HUES64 (cell line): Measurements from ENCODE around the gene NACC2. TPM values are rescaled to one million over a fixed set of nuclear protein-coding genes. Genes with fewer than 3 reads are reported as not detected.

ENCODE experiments used
- H3K27ac ChIP-seq: 2 replicates; pipeline ENCODE4 v1.7.0; 2013; ENCODE audit warnings: low read depth, low read length, inconsistent platforms
- H3K27me3 ChIP-seq: 2 replicates; pipeline ENCODE4 v1.6.1; 2013; ENCODE audit warnings: mild to moderate bottlenecking, low read length; ENCODE audit not compliant: insufficient read depth
- H3K36me3 ChIP-seq: 2 replicates; pipeline ENCODE4 v1.6.1; 2013; ENCODE audit warnings: mild to moderate bottlenecking, low read length; ENCODE audit not compliant: insufficient read depth
- H3K4me1 ChIP-seq: 2 replicates; pipeline ENCODE4 v1.6.1; 2013; ENCODE audit warnings: mild to moderate bottlenecking, low read length, moderate library complexity; ENCODE audit not compliant: insufficient read depth
- H3K4me3 ChIP-seq: 2 replicates; pipeline ENCODE4 v1.5.1; 2013; ENCODE audit warnings: mild to moderate bottlenecking, low read length, moderate library complexity
- H3K9ac ChIP-seq: 2 replicates; pipeline ENCODE4 v1.6.1; 2013; ENCODE audit warnings: mild to moderate bottlenecking, low read depth, low read length
- H3K9me3 ChIP-seq: 2 replicates; pipeline ENCODE4 v1.6.1; 2013; ENCODE audit warnings: low read depth, low read length; ENCODE audit not compliant: insufficient read depth
- WGBS: fragments of 150-250, 120-280 bp; methylation state at CpG from one replicate; pipeline ENCODE4 v1.1.7; 2013; ENCODE audit warnings: missing lambda C conversion rate; 5-methylcytosine and 5-hydroxymethylcytosine counted together
- polyA plus RNA-seq, 2 experiments: library from polyadenylated mRNA; stranded (reverse); fragments of 50-300 nt; gene quantifications; one replicate each; pipeline ENCODE4 v1.2.3, GENCODE V29; 2013

The NACC2 gene, protein sequence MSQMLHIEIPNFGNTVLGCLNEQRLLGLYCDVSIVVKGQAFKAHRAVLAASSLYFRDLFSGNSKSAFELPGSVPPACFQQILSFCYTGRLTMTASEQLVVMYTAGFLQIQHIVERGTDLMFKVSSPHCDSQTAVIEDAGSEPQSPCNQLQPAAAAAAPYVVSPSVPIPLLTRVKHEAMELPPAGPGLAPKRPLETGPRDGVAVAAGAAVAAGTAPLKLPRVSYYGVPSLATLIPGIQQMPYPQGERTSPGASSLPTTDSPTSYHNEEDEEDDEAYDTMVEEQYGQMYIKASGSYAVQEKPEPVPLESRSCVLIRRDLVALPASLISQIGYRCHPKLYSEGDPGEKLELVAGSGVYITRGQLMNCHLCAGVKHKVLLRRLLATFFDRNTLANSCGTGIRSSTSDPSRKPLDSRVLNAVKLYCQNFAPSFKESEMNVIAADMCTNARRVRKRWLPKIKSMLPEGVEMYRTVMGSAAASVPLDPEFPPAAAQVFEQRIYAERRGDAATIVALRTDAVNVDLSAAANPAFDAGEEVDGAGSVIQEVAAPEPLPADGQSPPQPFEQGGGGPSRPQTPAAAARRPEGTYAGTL
- 6.4 TPM for polyA plus RNA-seq (2013, experiment 1 of 2)
- 7.7 TPM for polyA plus RNA-seq (2013, experiment 2 of 2)

DNA sequence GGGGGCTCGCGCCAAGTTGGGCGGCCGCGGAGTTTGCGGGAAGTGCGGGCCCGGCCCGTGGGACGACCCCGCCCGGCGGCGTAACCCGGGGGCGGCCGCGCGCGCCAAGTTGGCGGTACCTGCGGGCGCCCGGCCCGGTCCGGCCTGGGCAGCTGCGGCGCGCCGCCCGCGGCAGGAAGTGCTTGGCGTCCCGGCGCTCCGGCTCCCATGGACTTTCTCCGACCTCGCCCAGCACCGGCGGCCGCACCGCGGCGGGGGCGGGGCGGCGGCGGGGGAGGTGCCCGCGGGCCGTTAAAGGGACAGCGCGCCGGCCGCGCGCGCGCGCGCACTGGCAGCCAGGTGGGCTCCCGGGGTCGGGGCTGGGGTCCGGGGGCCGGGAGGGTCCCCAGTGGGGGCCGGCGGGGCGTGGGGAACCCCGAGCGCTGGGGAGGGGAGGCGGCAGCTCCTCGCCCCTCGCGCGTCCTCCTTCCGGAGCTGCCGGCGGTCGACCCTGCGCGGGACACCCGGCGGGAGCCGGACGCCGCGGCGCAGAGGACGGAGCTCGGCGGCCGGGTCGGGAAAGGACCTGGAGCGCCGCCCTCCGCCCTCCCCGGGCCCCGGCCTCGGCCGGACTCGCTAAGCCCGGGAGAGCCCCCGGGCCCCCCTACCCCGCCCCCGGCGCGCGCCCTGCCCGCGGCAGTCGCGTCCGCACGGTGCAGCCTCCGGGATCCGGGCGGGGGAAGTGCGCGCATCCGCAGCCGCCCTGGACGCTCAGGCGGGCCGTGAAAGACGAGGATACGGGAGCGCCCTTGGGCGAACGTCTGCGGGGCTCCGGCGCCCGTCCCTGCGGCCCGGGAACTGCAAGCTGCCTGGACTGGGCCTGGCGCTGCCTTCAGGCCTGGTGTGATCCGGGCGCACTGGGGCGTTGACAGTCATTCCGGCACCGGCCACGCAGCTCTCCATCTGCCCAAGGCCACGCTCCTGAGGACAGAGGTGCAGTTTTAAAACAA lies at the start of gene NACC2:
Gene NACC2, minus strand, starts transcription at position 220 of the 989 bp plus-strand sequence. CDS start 44,768 bp downstream, outside the sequence.
- peak within 1 kb of the TSS; percentile 63 for H3K4me3 ChIP-seq
- no peaks in the 10 kb centered on the region for H3K9me3 ChIP-seq
- H3K27me3 ChIP-seq, result peaks cover 23% of the 10 kb centered on the region
- 3% methylated on average over 143 of the region's 143 CpGs for WGBS
- no peak within 1 kb of the TSS for H3K27ac ChIP-seq
- peaks cover 26% of the 10 kb centered on the region for H3K4me1 ChIP-seq
- H3K9ac ChIP-seq, result peak within 1 kb of the TSS; percentile 55
- H3K36me3 ChIP-seq, result no peaks in the 10 kb centered on the region

DNA sequence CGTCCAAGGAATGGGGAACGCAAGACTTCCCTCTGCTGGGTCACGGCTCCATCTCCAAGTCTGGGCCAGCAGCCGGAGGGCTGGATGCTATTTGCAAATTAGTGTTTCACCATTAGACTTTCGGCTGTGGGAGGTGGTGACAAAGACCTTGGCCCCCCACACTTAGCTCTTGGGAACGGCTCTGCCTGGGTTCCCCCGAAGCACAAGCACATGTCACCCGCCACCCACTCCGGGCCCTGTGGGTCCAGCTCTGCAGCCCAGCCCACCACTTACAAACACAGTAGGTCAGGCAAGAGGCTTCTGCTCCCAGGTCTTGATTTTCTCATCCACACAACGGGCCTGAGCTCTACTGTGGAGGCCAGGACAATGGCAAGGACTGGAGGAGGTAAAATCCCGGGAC lies 49.4 kb upstream of the NACC2 start:
- 94% methylated on average over 11 of the region's 11 CpGs for WGBS

DNA sequence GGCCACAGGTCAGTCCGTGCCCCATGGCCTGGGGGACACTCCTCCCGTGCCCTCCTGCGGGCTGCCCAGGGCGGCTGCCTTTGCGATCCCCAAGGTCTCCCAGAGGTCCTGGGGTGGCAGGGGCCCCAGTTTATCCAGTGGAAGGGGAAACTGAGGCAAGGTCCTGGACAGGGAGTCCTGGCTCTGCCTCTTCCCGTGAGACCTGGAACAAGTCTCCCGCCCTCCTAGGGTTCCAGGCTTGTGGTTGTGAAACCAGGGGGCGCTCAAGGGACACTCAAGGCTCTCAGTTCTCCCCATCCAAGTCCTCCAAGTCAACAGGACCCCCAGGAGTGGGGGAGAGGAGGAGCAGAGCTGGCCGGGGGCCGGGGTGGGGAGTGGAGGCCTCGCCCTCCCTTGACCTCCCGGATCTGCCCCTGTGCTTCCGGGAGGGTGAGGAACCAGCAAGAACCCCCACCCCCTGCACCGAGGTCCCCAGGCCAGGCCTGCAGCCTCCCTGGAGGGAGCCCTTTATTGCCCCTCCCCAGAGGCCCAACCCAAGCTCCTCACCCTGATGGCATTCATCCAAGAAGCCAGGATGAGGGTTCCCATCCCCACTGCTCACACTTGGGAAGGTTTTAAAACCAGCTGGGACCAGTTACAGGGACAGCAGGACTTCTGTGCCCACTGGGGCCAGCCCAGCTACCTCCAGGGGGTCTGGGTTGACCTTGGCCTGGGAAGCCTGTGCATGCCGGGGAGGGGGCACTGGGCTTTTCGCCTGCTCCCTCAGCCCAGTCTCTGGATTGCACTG lies 48.3 kb upstream of the NACC2 start:
- Histone ChIP-seq H3K27me3 (no peaks in the 10 kb centered on the region), H3K9ac (no peak overlapping the region), H3K9me3 (no peaks in the 10 kb centered on the region), H3K27ac (no peak overlapping the region), H3K4me3 (no peak overlapping the region), H3K4me1 (0 out of 2 replicates have a peak, but pooled peaks cover 5% of the 10 kb centered on the region), H3K36me3 (no peaks in the 10 kb centered on the region)
- 47% methylated on average over 15 of the region's 16 CpGs for WGBS

More for the DNA sequence above, 49.4 kb upstream of the NACC2 start:
- no peak overlapping the region for H3K27ac ChIP-seq
- 0 out of 2 replicates have a peak, but pooled peaks cover 1% of the 10 kb centered on the region for H3K27me3 ChIP-seq
- no peaks in the 10 kb centered on the region for H3K9me3 ChIP-seq
- no peaks in the 10 kb centered on the region for H3K36me3 ChIP-seq
- H3K4me3 ChIP-seq, result no peak overlapping the region
- 0 out of 2 replicates have a peak, but pooled peaks cover 5% of the 10 kb centered on the region for H3K4me1 ChIP-seq
- no peak overlapping the region for H3K9ac ChIP-seq

DNA sequence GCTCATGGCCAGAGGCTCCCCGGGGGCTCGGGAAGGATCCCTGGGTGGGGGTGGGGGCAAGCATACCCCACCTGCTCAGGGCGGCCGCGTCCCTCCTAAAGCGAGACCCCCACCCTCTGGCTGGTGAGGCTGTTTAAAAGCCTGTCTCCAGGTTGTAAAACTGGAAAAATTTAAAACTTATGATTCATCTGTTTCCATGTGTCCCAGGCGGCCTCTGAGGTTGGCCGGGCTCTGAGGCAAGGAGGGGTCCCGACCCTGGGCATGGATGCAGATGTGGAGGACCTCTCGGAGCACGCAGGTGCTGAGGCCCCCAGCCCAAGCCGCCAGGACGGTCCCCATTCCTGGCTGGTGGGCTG lies 47.7 kb upstream of the NACC2 start:
- H3K27ac ChIP-seq, result no peak overlapping the region
- 0 out of 2 replicates have a peak, but pooled peaks cover 5% of the 10 kb centered on the region for H3K4me1 ChIP-seq
- no peaks in the 10 kb centered on the region for H3K36me3 ChIP-seq
- no peak overlapping the region for H3K4me3 ChIP-seq
- no peak overlapping the region for H3K9ac ChIP-seq
- H3K9me3 ChIP-seq, result no peaks in the 10 kb centered on the region
- 43% methylated on average over 13 of the region's 13 CpGs for WGBS
- H3K27me3 ChIP-seq, result no peaks in the 10 kb centered on the region

DNA sequence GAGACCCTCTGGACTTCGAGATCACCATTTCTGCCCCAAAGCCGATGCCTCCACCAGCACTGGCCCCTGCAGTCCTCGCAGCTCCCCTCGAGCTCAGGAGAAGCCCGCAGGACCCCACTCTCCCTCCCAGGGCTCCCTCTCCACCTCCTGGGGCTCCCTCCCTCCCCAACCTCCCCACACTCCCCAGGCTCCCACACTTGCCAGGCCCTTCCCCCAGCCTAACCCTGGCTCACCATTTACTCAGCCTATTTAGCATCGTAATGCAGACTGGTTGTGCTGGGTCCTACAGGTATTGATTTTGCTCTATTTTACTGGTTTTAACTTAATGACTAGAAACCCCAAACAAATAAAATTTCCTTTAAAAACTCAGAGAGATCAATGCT lies 47.3 kb upstream of the NACC2 start:
- Histone ChIP-seq H3K36me3 (no peaks in the 10 kb centered on the region), H3K4me3 (no peak overlapping the region), H3K9me3 (no peaks in the 10 kb centered on the region), H3K27ac (no peak overlapping the region), H3K27me3 (no peaks in the 10 kb centered on the region), H3K4me1 (0 out of 2 replicates have a peak, but pooled peaks cover 5% of the 10 kb centered on the region), H3K9ac (no peak overlapping the region)
- WGBS, result 70% methylated on average over 6 of the region's 6 CpGs

DNA sequence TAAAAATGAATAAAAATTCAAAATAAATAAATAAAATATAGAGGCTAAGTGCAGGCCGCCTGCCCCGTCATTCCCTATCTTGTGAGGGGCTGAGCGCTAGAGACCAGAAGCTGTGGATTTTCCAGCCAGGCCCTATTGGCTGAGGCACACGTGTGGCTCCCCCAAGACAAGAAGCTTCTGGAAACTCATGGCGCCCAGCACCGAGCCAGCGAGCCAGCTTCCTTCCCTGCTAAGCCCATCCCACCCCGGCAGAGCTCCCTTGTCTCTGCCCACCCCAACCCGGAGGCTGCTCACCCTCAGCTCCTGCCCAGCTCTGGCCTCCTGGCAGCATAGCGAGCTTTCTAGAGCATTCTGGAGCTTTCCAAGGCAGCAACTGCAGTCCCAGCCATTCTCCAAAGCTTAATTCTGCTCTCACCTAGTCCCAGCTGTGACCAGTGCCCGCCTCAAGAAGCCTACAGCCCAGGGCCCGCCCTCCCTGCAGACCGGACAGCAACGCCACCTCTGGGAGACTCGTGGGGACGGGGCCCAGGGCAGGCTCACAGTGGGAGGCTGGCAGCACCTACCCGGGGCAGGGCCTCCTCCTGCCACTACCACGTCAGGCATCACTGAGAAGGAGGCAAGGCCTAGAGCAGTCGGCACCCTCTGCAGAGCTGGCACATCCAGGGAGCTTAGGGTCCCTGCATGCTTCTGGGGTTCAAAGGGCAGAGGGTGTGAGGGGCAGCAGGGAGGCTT lies 46.8 kb upstream of the NACC2 start:
- Histone ChIP-seq H3K9ac (no peak overlapping the region), H3K27me3 (no peaks in the 10 kb centered on the region), H3K4me1 (0 out of 2 replicates have a peak, but pooled peaks cover 5% of the 10 kb centered on the region), H3K36me3 (no peaks in the 10 kb centered on the region), H3K27ac (no peak overlapping the region), H3K9me3 (no peaks in the 10 kb centered on the region), H3K4me3 (no peak overlapping the region)
- WGBS, result 85% methylated on average over 19 of the region's 19 CpGs

DNA sequence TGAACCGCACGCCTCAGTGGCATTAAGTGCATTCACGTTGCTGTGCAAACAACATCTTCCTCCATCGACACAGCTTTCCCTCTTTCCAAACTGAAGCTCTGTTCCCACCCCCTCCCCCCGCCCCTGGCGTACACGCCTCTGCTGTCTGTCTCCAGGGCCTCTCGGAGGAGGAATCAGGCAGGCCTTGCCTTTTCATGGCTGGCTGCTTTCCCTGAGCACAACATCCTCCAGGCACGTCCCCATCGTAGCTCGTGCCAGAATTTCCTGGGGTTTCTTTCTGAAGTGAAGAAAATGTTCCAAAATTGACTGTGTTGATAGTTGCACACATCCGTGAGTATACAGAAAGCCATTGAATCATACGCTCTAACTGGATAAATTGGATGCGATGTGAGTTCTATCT lies 45.9 kb upstream of the NACC2 start:
- no peaks in the 10 kb centered on the region for H3K27me3 ChIP-seq
- no peak overlapping the region for H3K4me3 ChIP-seq
- no peaks in the 10 kb centered on the region for H3K9me3 ChIP-seq
- 0 out of 2 replicates have a peak, but pooled peaks cover 5% of the 10 kb centered on the region for H3K4me1 ChIP-seq
- no peaks in the 10 kb centered on the region for H3K36me3 ChIP-seq
- no peak overlapping the region for H3K27ac ChIP-seq
- no peak overlapping the region for H3K9ac ChIP-seq
- 84% methylated on average over 12 of the region's 14 CpGs for WGBS

DNA sequence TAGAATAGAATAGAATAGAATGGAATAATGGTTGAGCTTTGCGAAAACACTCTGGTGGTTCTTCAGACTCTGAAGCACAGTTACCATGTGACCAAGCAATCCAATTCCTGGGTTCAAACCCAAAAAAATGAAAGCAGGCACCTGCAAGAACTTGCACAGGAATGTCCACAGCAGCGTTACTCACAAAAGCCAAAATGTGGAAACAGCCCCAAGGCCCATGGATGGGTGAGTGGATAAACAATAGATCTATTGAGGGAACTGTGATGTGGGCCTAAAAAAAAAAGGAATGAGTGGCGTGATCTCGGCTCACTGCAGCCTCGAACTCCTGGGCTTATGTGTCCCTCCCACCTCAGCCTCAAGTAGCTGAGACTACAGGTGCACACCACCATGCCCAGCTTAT lies 45.0 kb upstream of the NACC2 start:
- 0 out of 2 replicates have a peak, but pooled peaks cover 5% of the 10 kb centered on the region for H3K4me1 ChIP-seq
- no peak overlapping the region for H3K4me3 ChIP-seq
- H3K9ac ChIP-seq, result no peak overlapping the region
- H3K36me3 ChIP-seq, result no peaks in the 10 kb centered on the region
- 95% methylated on average over 5 of the region's 5 CpGs for WGBS
- no peak overlapping the region for H3K27ac ChIP-seq
- no peaks in the 10 kb centered on the region; the same call in 1 of the 2 replicates for H3K27me3 ChIP-seq
- no peaks in the 10 kb centered on the region for H3K9me3 ChIP-seq

DNA sequence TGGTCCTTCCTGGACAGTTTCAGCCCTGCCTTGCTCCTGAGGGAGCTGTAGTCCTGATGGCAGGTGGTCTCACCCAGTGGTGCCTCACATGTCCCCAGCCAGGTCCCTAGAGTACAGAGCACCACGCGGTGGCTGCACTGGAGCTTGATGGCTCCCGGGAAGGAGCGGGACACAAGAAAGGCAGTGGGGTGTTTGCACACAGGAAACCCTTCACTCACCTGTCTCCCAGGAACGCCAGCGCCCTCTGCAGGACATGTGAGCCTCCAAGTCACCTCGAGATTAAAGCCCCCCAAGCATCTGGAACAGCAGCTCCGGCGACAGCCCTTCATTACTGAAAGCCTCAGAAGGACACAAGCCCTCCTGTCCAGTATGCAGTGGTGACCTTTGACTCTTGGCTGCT lies 43.5 kb upstream of the NACC2 start:
- Histone ChIP-seq H3K9me3 (no peaks in the 10 kb centered on the region), H3K4me3 (no peak overlapping the region), H3K9ac (no peak overlapping the region), H3K4me1 (0 out of 2 replicates have a peak, but pooled peaks cover 5% of the 10 kb centered on the region), H3K27me3 (peaks cover 8% of the 10 kb centered on the region), H3K27ac (no peak overlapping the region), H3K36me3 (no peaks in the 10 kb centered on the region)
- WGBS, result 20% methylated on average over 9 of the region's 9 CpGs
